GM18951 (cell line): ENCODE results near the gene COX14.
"Not testable (repeated sequence)": the region's sequence is repeated elsewhere in the genome, so short reads cannot be mapped to it uniquely, and the experiment has no call there.

Source experiments
- POLR2A ChIP-seq: IDR thresholded peaks from 4 replicates; pipeline ENCODE4 v1.6.1; 2011; ENCODE audit warnings: mild to moderate bottlenecking; ENCODE audit not compliant: insufficient read length, insufficient read depth; ENCODE audit errors: extremely low read depth
- in situ Hi-C: fragments of 300-500 bp; cut with MboI; formaldehyde crosslinking; loops from one replicate; pipeline ENCODE4 v1.12.0; 2022; ENCODE audit warnings: low sequenced_read_pairs, mixed read lengths, inconsistent platforms; ENCODE audit not compliant: unreplicated experiment

COX14 gene

DNA sequence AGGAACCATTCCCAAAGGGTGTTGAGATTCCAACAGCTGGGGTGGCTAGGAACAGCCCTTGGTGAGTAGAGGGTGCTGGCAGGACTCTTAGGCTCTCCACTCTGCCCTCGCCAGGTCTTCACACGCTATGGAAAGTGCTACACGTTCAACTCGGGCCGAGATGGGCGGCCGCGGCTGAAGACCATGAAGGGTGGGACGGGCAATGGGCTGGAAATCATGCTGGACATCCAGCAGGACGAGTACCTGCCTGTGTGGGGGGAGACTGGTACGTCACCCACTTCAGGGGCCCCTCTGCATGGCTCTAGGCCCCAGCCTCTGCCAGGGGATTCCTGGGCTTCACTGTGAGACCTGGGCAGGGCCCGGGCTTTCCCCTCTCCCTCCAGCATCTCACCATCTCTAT, 34.9 kb upstream of the COX14 start:
- in situ Hi-C loops: no loop called here
- TF ChIP-seq POLR2A: no peak

- TF ChIP-seq POLR2A: no peak
- in situ Hi-C loops: no loop called here
These were observed 33.8 kb upstream of the COX14 start for GRCh38 chr12:50078281-50078680.

GRCh38 chr12:50079771-50080170, 32.3 kb upstream of the COX14 start:
- in situ Hi-C loops: no loop called here
- no peak for TF ChIP-seq POLR2A

GRCh38 chr12:50081096-50081808, 30.8 kb upstream of the COX14 start:
- in situ Hi-C loops: no loop called here

DNA sequence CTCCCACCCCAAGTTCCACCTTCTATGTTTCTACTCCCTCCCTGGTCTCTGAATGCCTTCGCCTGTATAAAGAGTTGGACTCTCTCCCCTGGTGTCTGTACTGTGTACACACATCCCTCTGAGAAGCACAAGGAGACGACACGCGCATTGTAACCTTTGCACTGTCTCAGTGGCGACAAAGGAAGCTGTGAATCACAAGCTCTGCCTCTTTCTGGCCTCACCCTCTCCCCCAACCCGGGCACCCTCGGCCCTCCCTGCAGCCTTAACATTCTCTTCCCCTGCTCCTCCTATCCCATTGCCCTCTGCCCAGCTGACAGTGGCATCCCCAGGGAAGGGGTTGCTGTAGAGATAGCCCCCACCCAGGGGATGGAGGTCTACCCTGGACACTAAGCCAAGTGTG, 29.4 kb upstream of the COX14 start:
- in situ Hi-C loops: no loop called here
- no peak for TF ChIP-seq POLR2A

More at GRCh38 chr12:50081096-50081808, 30.8 kb upstream of the COX14 start:
- TF ChIP-seq POLR2A: no peak

DNA sequence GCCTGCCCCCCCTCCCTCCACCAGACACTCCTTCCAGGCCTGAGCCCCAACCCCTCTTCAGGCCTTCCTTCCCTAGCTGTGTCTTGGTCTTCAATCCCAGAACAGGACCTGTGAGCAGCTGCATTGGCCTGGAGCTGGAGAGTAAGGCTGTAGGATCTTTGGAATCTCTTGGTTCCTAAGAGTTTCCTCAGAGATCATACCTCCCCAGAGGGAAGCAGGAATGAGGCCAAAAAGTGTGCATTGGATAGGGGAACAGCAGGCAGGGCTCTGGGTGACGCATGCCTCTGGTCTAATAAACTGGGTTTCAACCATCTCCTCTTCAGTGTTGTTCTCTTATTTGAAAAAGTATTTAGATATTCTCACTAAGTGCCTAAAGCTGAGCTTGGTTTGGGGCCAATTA, 28.7 kb upstream of the COX14 start:
- no peak for TF ChIP-seq POLR2A
- in situ Hi-C loops: no loop called here

DNA sequence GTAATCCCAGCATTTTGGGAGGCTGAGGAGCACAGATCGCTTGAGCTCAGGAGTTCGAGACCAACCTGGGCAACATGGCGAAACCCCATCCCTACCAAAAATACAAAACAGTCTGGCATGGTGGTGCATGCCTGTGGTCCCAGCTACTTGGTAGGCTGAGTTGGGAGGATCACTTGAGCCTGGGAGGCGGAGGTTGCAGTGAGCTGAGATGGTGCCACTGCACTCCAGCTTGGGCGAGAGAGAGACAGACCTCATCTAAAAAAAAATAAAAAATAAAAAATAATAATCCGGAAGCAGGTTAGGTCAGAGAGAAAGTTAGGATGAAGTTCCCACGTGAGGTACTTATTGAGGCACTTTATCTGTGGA, 27.6 kb upstream of the COX14 start:
- in situ Hi-C loops: not testable (repeated sequence)

DNA sequence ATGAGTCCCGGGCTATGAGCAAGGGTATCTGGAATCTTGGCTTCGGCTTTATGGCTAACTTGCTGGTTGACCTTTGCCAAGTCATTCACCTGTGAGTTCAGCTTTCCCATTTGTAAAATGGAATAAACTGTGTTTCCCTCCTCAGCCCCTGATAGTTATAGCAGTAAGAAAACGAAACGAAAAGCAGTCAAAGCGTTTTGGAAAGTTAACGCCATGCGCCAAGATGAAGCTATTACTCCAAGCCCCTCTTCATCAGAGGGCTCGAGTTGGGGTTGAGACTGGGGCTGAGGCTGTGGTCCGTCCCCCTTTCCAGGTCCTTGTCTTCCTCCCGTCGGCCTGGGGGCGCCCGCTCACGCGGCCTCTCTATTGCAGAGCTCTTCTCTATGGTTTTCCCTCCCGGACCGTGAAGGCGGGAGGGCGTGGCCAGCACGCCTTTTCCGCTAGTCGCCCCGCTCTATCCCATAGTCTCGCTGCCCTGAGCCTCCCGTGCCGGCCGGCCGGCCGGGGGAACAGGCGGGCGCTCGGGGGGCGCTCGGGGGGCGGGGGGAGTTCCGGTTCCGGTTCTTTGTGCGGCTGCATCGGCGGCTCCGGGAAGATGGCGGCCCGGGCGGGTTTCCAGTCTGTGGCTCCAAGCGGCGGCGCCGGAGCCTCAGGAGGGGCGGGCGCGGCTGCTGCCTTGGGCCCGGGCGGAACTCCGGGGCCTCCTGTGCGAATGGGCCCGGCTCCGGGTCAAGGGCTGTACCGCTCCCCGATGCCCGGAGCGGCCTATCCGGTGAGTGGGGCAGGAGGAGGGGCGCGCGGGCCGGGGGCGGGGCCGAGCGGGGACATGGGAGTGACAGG, 27.0 kb upstream of the COX14 start, which contains the start of gene SMARCD1:
Gene SMARCD1 (plus strand): TSS at position 568 of the 840 bp plus-strand sequence. CDS start 28 bp downstream, at position 596.
- TF ChIP-seq POLR2A: peak; percentile 68
- in situ Hi-C loops: no loop called here

DNA sequence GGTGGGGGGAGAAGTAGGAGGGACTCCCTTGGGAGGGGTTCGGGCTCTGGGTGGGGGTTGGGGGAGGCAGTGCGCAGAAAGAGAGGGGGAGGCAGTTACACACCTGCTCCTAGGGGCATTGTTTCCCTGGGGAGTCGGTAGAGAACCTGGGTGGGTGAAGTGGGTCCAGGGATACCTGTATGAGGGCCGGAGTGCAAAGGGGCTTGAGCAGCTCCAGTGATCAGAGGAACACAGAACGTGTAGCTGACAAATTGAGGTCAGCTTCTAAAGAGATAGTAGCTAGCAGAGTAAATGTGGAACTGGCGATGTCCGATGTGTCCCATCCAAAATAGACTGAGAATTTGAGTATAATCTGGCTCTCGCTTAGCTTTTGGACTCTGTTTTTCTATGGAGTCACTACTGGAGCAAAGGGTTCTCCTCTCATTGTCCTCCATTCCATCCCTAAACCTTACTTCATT, 26.4 kb upstream of the COX14 start:
- no peak for TF ChIP-seq POLR2A
- in situ Hi-C loops: no loop called here

- no peak for TF ChIP-seq POLR2A
- in situ Hi-C loops: no loop called here
These were observed 25.9 kb upstream of the COX14 start for GRCh38 chr12:50086148-50086547.

- TF ChIP-seq POLR2A: no peak
- in situ Hi-C loops: no loop called here
These were observed 24.9 kb upstream of the COX14 start for GRCh38 chr12:50087151-50087550.

- in situ Hi-C loops: no loop called here
- no peak for TF ChIP-seq POLR2A
These were observed 24.0 kb upstream of the COX14 start for GRCh38 chr12:50087995-50088394.

DNA sequence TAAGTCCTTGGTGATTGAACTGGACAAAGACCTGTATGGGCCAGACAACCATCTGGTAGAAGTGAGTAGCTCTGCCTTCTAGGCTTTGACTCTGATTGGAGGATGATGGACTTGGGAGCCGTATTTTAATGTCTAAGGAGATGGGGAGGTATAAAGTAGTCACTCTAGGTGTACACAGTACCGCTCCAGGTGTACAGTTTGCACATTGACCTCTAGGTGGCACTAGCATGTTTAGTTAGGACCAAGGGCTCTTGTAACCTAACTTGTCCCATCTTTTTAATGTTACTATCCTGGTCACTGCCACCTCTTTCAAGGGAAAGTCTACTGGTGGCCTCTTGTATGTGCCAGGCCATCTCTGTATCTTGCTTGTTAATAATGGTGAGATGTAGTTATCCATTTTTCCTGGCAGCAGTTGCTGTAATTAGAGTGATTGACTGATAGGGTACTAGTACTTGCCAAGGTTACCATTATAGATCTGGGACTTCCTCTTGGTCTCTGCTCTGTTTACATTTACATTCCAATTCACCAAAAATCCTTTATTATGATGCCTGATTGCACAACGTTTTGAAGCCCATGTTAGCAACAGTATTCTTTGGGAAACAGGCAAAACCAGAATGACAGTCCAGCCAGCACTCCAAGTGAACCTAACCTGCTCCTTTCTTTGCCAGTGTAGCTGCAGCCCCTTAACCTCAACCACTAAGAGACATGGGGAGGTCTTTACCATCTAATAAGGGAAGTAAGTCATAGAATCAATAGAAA, 23.3 kb upstream of the COX14 start:
- in situ Hi-C loops: no loop called here
- TF ChIP-seq POLR2A: no peak
